Astrocyte (in vitro differentiated cells and primary cell): Measurements from ENCODE around the gene CD52. TPM values are rescaled to one million over a fixed set of nuclear protein-coding genes. Genes with fewer than 3 reads are reported as not detected.
A peak's percentile ranks its signal among the peaks of the same experiment; 100 is the strongest.

ENCODE experiments used
- DNase-seq: peaks from one replicate; pipeline ENCODE4 v3.0.0-alpha.2; 2010; ENCODE audit warnings: low read depth
- FAIRE-seq: peaks from 2 replicates; lab custom pipeline; 2011; peaks lifted over from hg19 to GRCh38; lab: Jason Lieb, UNC
- H2AFZ ChIP-seq: 2 replicates; pipeline ENCODE4 v1.6.0; 2012; ENCODE audit warnings: low read depth, low read length, inconsistent platforms
- H3K27ac ChIP-seq: 2 replicates; pipeline ENCODE4 v1.5.1; 2011; ENCODE audit warnings: low read depth, low read length, inconsistent platforms
- H3K27me3 ChIP-seq: 2 replicates; pipeline ENCODE4 v1.6.0; 2011; ENCODE audit warnings: low read length, inconsistent platforms; ENCODE audit not compliant: insufficient read depth
- H3K36me3 ChIP-seq: 2 replicates; pipeline ENCODE4 v1.5.1; 2011; ENCODE audit warnings: low read length, inconsistent platforms; ENCODE audit not compliant: insufficient read depth
- H3K4me1 ChIP-seq: 2 replicates; pipeline ENCODE4 v1.5.1; 2011; ENCODE audit warnings: low read length, inconsistent platforms; ENCODE audit not compliant: insufficient read depth
- H3K4me2 ChIP-seq: 2 replicates; pipeline ENCODE4 v1.6.0; 2012; ENCODE audit warnings: low read length, inconsistent platforms
- H3K4me3 ChIP-seq: 2 replicates; pipeline ENCODE4 v1.5.1; 2011; ENCODE audit warnings: low read depth, mild to moderate bottlenecking, low read length, inconsistent platforms; ENCODE audit not compliant: insufficient read depth
- H3K79me2 ChIP-seq: 2 replicates; pipeline ENCODE4 v1.6.0; 2012; ENCODE audit warnings: mild to moderate bottlenecking, low read length, inconsistent platforms; ENCODE audit not compliant: insufficient read depth
- H3K9ac ChIP-seq: 2 replicates; pipeline ENCODE4 v1.6.0; 2012; ENCODE audit warnings: mild to moderate bottlenecking, low read length, inconsistent platforms
- H3K9me3 ChIP-seq: 2 replicates; pipeline ENCODE4 v1.5.1; 2012; ENCODE audit warnings: low read depth, mild to moderate bottlenecking, low read length, inconsistent platforms; ENCODE audit not compliant: insufficient read depth
- H4K20me1 ChIP-seq: 2 replicates; pipeline ENCODE4 v1.6.0; 2012; ENCODE audit warnings: low read length, inconsistent platforms; ENCODE audit not compliant: insufficient read depth
- H3K27ac Mint-ChIP-seq: one replicate; pipeline ENCODE4 v1.8.0; 2021; ENCODE audit warnings: mild to moderate bottlenecking, mixed read lengths; ENCODE audit not compliant: unreplicated experiment
- H3K27me3 Mint-ChIP-seq: one replicate; pipeline ENCODE4 v1.8.0; 2021; ENCODE audit warnings: low read depth, mixed read lengths; ENCODE audit not compliant: unreplicated experiment
- H3K36me3 Mint-ChIP-seq: one replicate; pipeline ENCODE4 v1.8.0; 2021; ENCODE audit warnings: low read depth, mixed read lengths; ENCODE audit not compliant: unreplicated experiment
- H3K4me1 Mint-ChIP-seq: one replicate; pipeline ENCODE4 v1.8.0; 2021; ENCODE audit warnings: low read depth, mixed read lengths; ENCODE audit not compliant: unreplicated experiment
- H3K4me3 Mint-ChIP-seq: one replicate; pipeline ENCODE4 v1.8.0; 2021; ENCODE audit warnings: mild to moderate bottlenecking, moderate library complexity, mixed read lengths; ENCODE audit not compliant: unreplicated experiment
- H3K9me3 Mint-ChIP-seq: one replicate; pipeline ENCODE4 v1.8.0; 2021; ENCODE audit warnings: mild to moderate bottlenecking, mixed read lengths; ENCODE audit not compliant: unreplicated experiment
- EZH2 ChIP-seq: IDR thresholded peaks from 2 replicates; pipeline ENCODE4 v1.6.1; 2012; ENCODE audit warnings: mild to moderate bottlenecking, low read length, inconsistent platforms; ENCODE audit not compliant: insufficient read depth
- total RNA-seq: library from RNA; stranded (reverse); gene quantifications from 2 replicates; pipeline ENCODE4 v1.2.1, GENCODE V29; 2021
- TF ChIP-seq, protein P1 (sequence below): IDR thresholded peaks from 2 replicates; pipeline ENCODE4 v1.5.1; 2011; ENCODE audit warnings: low read depth, mild to moderate bottlenecking, inconsistent platforms, low read length, moderate library complexity; ENCODE audit not compliant: insufficient read depth

CD52 gene
- total RNA-seq, 1 donor from 2014 or later = not detected

GRCh38 chr1:26305667-26306289, 12.0 kb upstream of the CD52 start:
- Histone ChIP-seq H3K27ac (peak overlapping the region; percentile 73), H3K9ac (peak overlapping the region; percentile 90), H3K27me3 (no peaks in the 10 kb centered on the region), H3K4me3 (peak overlapping the region; percentile 92), H3K4me2 (peak overlapping the region; percentile 95), H2AFZ (peak overlapping the region; percentile 98), H3K79me2 (peaks cover 7% of the 10 kb centered on the region), H3K36me3 (no peaks in the 10 kb centered on the region), H3K4me1 (peaks cover 19% of the 10 kb centered on the region), H3K9me3 (no peaks in the 10 kb centered on the region), H4K20me1 (no peaks in the 10 kb centered on the region)
- H3K4me1 Mint-ChIP-seq = peaks cover 15% of the 10 kb centered on the region
- no peak for DNase-seq
- H3K36me3 Mint-ChIP-seq = peaks cover 1% of the 10 kb centered on the region
- no peak for FAIRE-seq
- TF ChIP-seq, protein P1, sequence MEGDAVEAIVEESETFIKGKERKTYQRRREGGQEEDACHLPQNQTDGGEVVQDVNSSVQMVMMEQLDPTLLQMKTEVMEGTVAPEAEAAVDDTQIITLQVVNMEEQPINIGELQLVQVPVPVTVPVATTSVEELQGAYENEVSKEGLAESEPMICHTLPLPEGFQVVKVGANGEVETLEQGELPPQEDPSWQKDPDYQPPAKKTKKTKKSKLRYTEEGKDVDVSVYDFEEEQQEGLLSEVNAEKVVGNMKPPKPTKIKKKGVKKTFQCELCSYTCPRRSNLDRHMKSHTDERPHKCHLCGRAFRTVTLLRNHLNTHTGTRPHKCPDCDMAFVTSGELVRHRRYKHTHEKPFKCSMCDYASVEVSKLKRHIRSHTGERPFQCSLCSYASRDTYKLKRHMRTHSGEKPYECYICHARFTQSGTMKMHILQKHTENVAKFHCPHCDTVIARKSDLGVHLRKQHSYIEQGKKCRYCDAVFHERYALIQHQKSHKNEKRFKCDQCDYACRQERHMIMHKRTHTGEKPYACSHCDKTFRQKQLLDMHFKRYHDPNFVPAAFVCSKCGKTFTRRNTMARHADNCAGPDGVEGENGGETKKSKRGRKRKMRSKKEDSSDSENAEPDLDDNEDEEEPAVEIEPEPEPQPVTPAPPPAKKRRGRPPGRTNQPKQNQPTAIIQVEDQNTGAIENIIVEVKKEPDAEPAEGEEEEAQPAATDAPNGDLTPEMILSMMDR = no peak
- no peak for TF ChIP-seq EZH2
- H3K9me3 Mint-ChIP-seq = no peaks in the 10 kb centered on the region
- no peaks in the 10 kb centered on the region for H3K27me3 Mint-ChIP-seq
- H3K4me3 Mint-ChIP-seq = peak overlapping the region; percentile 98
- H3K27ac Mint-ChIP-seq = peak overlapping the region; percentile 95

GRCh38 chr1:26306290-26307229, 11.2 kb upstream of the CD52 start, which contains the start of gene UBXN11:
UBXN11 (minus strand) TSS chr1:26306636; CDS start chr1:26302883, 3,753 bp downstream.
- peak within 1 kb of the TSS; percentile 92 for H3K4me3 ChIP-seq
- DNase-seq = peak; percentile 93
- no peaks in the 10 kb centered on the region for H3K36me3 Mint-ChIP-seq
- H3K27ac ChIP-seq = peak within 1 kb of the TSS; percentile 73
- H3K27me3 Mint-ChIP-seq = peaks cover under 1% of the 10 kb centered on the region
- TF ChIP-seq, protein P1 = no peak
- no peak for TF ChIP-seq EZH2
- peak within 1 kb of the TSS; percentile 90 for H3K9ac ChIP-seq
- peak within 1 kb of the TSS; percentile 95 for H3K4me2 ChIP-seq
- H3K4me1 ChIP-seq = peaks cover 19% of the 10 kb centered on the region
- H3K4me3 Mint-ChIP-seq = peak within 1 kb of the TSS; percentile 98
- no peaks in the 10 kb centered on the region for H3K27me3 ChIP-seq
- H4K20me1 ChIP-seq = no peaks in the 10 kb centered on the region
- FAIRE-seq = no peak
- H3K9me3 Mint-ChIP-seq = no peaks in the 10 kb centered on the region
- peaks cover 15% of the 10 kb centered on the region for H3K4me1 Mint-ChIP-seq
- H3K36me3 ChIP-seq = no peaks in the 10 kb centered on the region
- no peaks in the 10 kb centered on the region for H3K9me3 ChIP-seq
- peak within 1 kb of the TSS; percentile 98 for H2AFZ ChIP-seq
- peaks cover 7% of the 10 kb centered on the region for H3K79me2 ChIP-seq
- H3K27ac Mint-ChIP-seq = peak within 1 kb of the TSS; percentile 95
